HEK293 (cell line): ENCODE results near the gene NCBP2.

ENCODE experiments used
- CTCF ChIA-PET: fragments of 350-600 bp; formaldehyde crosslinking; extraction: SDS; loops from one replicate; lab custom pipeline; 2021; ENCODE audit warnings: antibody characterized with exemption; lab: Yijun Ruan, JAX
- POLR2A ChIA-PET: fragments of 300-600 bp; formaldehyde crosslinking; extraction: SDS; loops from one replicate; lab custom pipeline; 2020; ENCODE audit warnings: antibody characterized with exemption, inconsistent platforms; lab: Yijun Ruan, JAX
- H3K27ac ChIP-seq: fragments of 200-500 bp; sonication (Bioruptor generic); 2 replicates; pipeline ENCODE4 v1.5.1; 2014; ENCODE audit warnings: low read depth, low read length, control low read depth, inconsistent platforms; ENCODE audit errors: extremely low read depth
- H3K36me3 ChIP-seq, 2 experiments: fragments of 200-500 bp in 1 of 2; sonication (Bioruptor generic) in 1 of 2; 1 replicate in 1 of 2; 2 replicates in 1 of 2; pipeline ENCODE4 v1.5.1; 2014 to 2017; ENCODE audit warnings: inconsistent platforms in 2 of 2, low read length in 2 of 2; ENCODE audit not compliant: control insufficient read depth in 2 of 2, insufficient read depth in 1 of 2
- H3K4me1 ChIP-seq: fragments of 200-500 bp; sonication (Bioruptor generic); 2 replicates; pipeline ENCODE4 v1.5.1; 2014; ENCODE audit warnings: mild to moderate bottlenecking, low read length, inconsistent platforms; ENCODE audit not compliant: control insufficient read depth, insufficient read depth
- H3K4me3 ChIP-seq: 2 replicates; pipeline ENCODE4 v1.5.1; 2011; ENCODE audit warnings: low read depth, mild to moderate bottlenecking, control low read depth, low read length, moderate library complexity
- H3K9me3 ChIP-seq: fragments of 200-500 bp; sonication (Bioruptor generic); 2 replicates; pipeline ENCODE4 v1.5.1; 2014; ENCODE audit warnings: low read depth, low read length, inconsistent platforms; ENCODE audit not compliant: control insufficient read depth, insufficient read depth
- ATF2 ChIP-seq: fragments of 450-650 bp; formaldehyde crosslinking; IDR thresholded peaks from 2 replicates; pipeline ENCODE4 v1.5.1; 2016; ENCODE audit warnings: missing biosample characterization, missing genetic modification characterization, low read depth
- CTCF ChIP-seq: fragments of 450-650 bp; formaldehyde crosslinking; IDR thresholded peaks from 2 replicates; pipeline ENCODE4 v1.5.1; 2016; ENCODE audit warnings: missing biosample characterization, missing genetic modification characterization
- GLIS1 ChIP-seq: fragments of 450-650 bp; formaldehyde crosslinking; IDR thresholded peaks from 2 replicates; pipeline ENCODE4 v1.5.1; 2016; ENCODE audit warnings: missing biosample characterization, missing genetic modification characterization
- HOXC10 ChIP-seq: sonication (generic); formaldehyde crosslinking; IDR thresholded peaks from 2 replicates; pipeline ENCODE4 v1.8.1; 2023; ENCODE audit warnings: mild to moderate bottlenecking, missing genetic modification reagents
- SALL2 ChIP-seq: fragments of 450-650 bp; formaldehyde crosslinking; IDR thresholded peaks from 2 replicates; pipeline ENCODE4 v1.5.0; 2017; ENCODE audit warnings: missing biosample characterization, mild to moderate bottlenecking, missing genetic modification characterization, borderline replicate concordance
- ZBTB17 ChIP-seq: fragments of 450-650 bp; formaldehyde crosslinking; IDR thresholded peaks from 2 replicates; pipeline ENCODE4 v1.5.1; 2016; ENCODE audit warnings: missing biosample characterization, missing genetic modification characterization
- ZFP41 ChIP-seq: fragments of 450-650 bp; formaldehyde crosslinking; IDR thresholded peaks from 2 replicates; pipeline ENCODE4 v1.5.1; 2016; ENCODE audit warnings: missing biosample characterization, missing genetic modification characterization, borderline replicate concordance
- ZNF133 ChIP-seq: fragments of 450-650 bp; formaldehyde crosslinking; IDR thresholded peaks from 2 replicates; pipeline ENCODE4 v1.5.1; 2016; ENCODE audit warnings: missing biosample characterization, missing genetic modification characterization
- ZNF146 ChIP-seq: fragments of 450-650 bp; formaldehyde crosslinking; IDR thresholded peaks from 2 replicates; pipeline ENCODE4 v1.5.1; 2016; ENCODE audit warnings: missing biosample characterization, missing genetic modification characterization
- ZNF239 ChIP-seq: fragments of 450-650 bp; formaldehyde crosslinking; IDR thresholded peaks from 2 replicates; pipeline ENCODE4 v1.5.1; 2016; ENCODE audit warnings: missing biosample characterization, missing genetic modification characterization
- ZNF26 ChIP-seq: fragments of 450-650 bp; formaldehyde crosslinking; IDR thresholded peaks from 2 replicates; pipeline ENCODE4 v1.5.1; 2016; ENCODE audit warnings: missing biosample characterization, missing genetic modification characterization
- ZNF549 ChIP-seq: fragments of 450-650 bp; IDR thresholded peaks from 2 replicates; pipeline ENCODE4 v1.5.1; 2018; ENCODE audit warnings: missing biosample characterization, missing genetic modification characterization, mild to moderate bottlenecking, inconsistent platforms, moderate library complexity
- ZNF600 ChIP-seq: fragments of 450-650 bp; formaldehyde crosslinking; IDR thresholded peaks from 2 replicates; pipeline ENCODE4 v1.5.1; 2016; ENCODE audit warnings: missing biosample characterization, missing genetic modification characterization
- ZNF654 ChIP-seq: fragments of 450-650 bp; formaldehyde crosslinking; IDR thresholded peaks from 2 replicates; pipeline ENCODE4 v1.5.1; 2016; ENCODE audit warnings: low read depth, missing biosample characterization, missing genetic modification characterization
- ZNF76 ChIP-seq: fragments of 450-650 bp; formaldehyde crosslinking; IDR thresholded peaks from 2 replicates; pipeline ENCODE4; 2016; ENCODE audit warnings: low read depth, missing biosample characterization, missing genetic modification characterization, borderline replicate concordance
- ZNF791 ChIP-seq: fragments of 450-650 bp; formaldehyde crosslinking; IDR thresholded peaks from 2 replicates; pipeline ENCODE4 v1.5.1; 2016; ENCODE audit warnings: missing biosample characterization, missing genetic modification characterization

The NCBP2 gene

GRCh38 chr3:196989721-196990262 is 47.5 kb upstream of the NCBP2 start:
- POLR2A ChIA-PET, result no interaction called here
- TF ChIP-seq ZNF549 (tag by site-specific recombination) (no peak), GLIS1 (tag by site-specific recombination) (peak; percentile 46), ZNF600 (tag by site-specific recombination) (peak; percentile 50), ZNF133 (tag by site-specific recombination) (no peak), ZNF791 (no peak)
- CTCF ChIA-PET, result no interaction called here
- no peaks in the 10 kb centered on the region for H3K36me3 ChIP-seq
- no peak overlapping the region for H3K27ac ChIP-seq
- H3K4me3 ChIP-seq, result no peak overlapping the region
- no peaks in the 10 kb centered on the region for H3K9me3 ChIP-seq
- H3K4me1 ChIP-seq, result no peaks in the 10 kb centered on the region

- CTCF ChIA-PET, result interaction anchor here (0.6 kb wide), 1 partner anchor 379 kb away, joined by 3 read pairs; no protein-coding TSS in a partner anchor
These were observed 46.1 kb upstream of the NCBP2 start for GRCh38 chr3:196988241-196989029.

GRCh38 chr3:196987022-196987421 is 44.7 kb upstream of the NCBP2 start:
- CTCF ChIA-PET, result interaction anchor here (0.7 kb wide), 1 partner anchor 144 kb away, joined by 3 read pairs; no protein-coding TSS in a partner anchor

More at GRCh38 chr3:196988241-196989029, 46.1 kb upstream of the NCBP2 start:
- H3K27ac ChIP-seq, result no peak overlapping the region
- TF ChIP-seq ZNF654 (tag by site-specific recombination) (no peak), CTCF (tag by site-specific recombination) (0 out of 2 replicates have a peak, but pooled peaks have one; percentile 30), ZNF600 (tag by site-specific recombination) (0 out of 2 replicates have a peak, but pooled peaks have one; percentile 33)
- no peaks in the 10 kb centered on the region for H3K4me1 ChIP-seq
- H3K36me3 ChIP-seq, result no peaks in the 10 kb centered on the region
- no peak overlapping the region for H3K4me3 ChIP-seq
- no peaks in the 10 kb centered on the region for H3K9me3 ChIP-seq
- POLR2A ChIA-PET, result no interaction called here

GRCh38 chr3:196985954-196986885 is 43.9 kb upstream of the NCBP2 start:
- H3K9me3 ChIP-seq, result no peaks in the 10 kb centered on the region
- no peaks in the 10 kb centered on the region for H3K36me3 ChIP-seq
- CTCF ChIA-PET, result interaction anchor here (0.7 kb wide), 1 partner anchor 143 kb away, joined by 3 read pairs; no protein-coding TSS in a partner anchor
- POLR2A ChIA-PET, result no interaction called here
- H3K27ac ChIP-seq, result no peak overlapping the region
- H3K4me1 ChIP-seq, result no peaks in the 10 kb centered on the region
- TF ChIP-seq ZNF239 (tag by site-specific recombination) (no peak), ZNF26 (tag by site-specific recombination) (no peak), ZBTB17 (tag by site-specific recombination) (no peak), ATF2 (tag by site-specific recombination) (no peak), ZFP41 (tag by site-specific recombination) (no peak), ZNF146 (no peak; the same call in 1 of the 2 replicates)
- H3K4me3 ChIP-seq, result no peak overlapping the region

More at GRCh38 chr3:196987022-196987421, 44.7 kb upstream of the NCBP2 start:
- Histone ChIP-seq H3K4me3 (no peak overlapping the region), H3K27ac (no peak overlapping the region), H3K36me3 (no peaks in the 10 kb centered on the region), H3K4me1 (no peaks in the 10 kb centered on the region), H3K9me3 (no peaks in the 10 kb centered on the region)
- POLR2A ChIA-PET, result no interaction called here
- TF ChIP-seq HOXC10 (no peak), ZNF76 (tag by site-specific recombination) (no peak), SALL2 (tag by site-specific recombination) (no peak)
